GM10266 (cell line): Measurements from ENCODE around the gene PILRA.

Experiments
- DNase-seq: peaks from one replicate; pipeline ENCODE4 v3.0.0; 2012; ENCODE audit errors: extremely low spot score
- TF ChIP-seq, protein P1 (sequence below): IDR thresholded peaks from 2 replicates; pipeline ENCODE4 v1.5.1; 2012; ENCODE audit warnings: mild to moderate bottlenecking, low read depth; ENCODE audit not compliant: control insufficient read depth, insufficient read depth; ENCODE audit errors: missing control alignments

PILRA gene

DNA sequence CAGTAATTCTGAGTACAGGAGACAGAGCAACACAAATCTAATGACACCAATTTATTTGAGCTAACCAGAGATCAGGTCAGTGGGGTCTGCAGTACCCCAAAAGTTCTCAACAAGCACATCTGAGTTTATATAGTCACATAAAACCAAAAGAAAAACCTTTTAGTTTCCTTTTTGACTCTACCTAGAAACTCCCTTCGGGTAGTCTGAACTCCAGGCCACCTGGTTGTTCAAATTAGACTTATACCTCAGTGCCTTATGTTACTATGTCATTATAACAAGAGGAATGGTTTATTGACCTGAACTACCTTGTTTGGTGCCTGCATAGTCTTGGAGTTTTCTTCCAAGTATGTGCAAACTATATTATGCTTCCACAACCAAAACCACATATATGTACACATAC is 40.6 kb downstream of the PILRA start:
- TF ChIP-seq, protein P1, sequence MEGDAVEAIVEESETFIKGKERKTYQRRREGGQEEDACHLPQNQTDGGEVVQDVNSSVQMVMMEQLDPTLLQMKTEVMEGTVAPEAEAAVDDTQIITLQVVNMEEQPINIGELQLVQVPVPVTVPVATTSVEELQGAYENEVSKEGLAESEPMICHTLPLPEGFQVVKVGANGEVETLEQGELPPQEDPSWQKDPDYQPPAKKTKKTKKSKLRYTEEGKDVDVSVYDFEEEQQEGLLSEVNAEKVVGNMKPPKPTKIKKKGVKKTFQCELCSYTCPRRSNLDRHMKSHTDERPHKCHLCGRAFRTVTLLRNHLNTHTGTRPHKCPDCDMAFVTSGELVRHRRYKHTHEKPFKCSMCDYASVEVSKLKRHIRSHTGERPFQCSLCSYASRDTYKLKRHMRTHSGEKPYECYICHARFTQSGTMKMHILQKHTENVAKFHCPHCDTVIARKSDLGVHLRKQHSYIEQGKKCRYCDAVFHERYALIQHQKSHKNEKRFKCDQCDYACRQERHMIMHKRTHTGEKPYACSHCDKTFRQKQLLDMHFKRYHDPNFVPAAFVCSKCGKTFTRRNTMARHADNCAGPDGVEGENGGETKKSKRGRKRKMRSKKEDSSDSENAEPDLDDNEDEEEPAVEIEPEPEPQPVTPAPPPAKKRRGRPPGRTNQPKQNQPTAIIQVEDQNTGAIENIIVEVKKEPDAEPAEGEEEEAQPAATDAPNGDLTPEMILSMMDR: no peak
- no peak for DNase-seq

DNA sequence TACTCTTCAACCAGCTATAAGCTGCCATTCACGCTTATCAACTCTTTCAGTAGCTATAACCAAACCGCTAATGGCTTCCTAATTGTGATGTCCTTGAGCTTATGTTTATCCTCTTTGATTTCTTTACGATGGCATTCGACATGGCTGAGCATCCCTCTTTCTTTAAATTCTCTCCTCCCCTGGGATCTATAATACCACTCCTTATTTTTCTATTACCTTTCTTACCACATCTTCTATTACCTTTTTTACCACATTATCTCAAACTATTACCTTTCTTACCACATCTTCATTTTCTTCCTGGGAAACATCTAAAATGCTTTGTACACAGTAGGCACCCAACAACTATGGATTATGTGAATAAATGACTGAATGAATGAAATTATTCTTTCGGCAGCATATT is 42.2 kb downstream of the PILRA start:
- TF ChIP-seq, protein P1: no peak
- no peak for DNase-seq

DNA sequence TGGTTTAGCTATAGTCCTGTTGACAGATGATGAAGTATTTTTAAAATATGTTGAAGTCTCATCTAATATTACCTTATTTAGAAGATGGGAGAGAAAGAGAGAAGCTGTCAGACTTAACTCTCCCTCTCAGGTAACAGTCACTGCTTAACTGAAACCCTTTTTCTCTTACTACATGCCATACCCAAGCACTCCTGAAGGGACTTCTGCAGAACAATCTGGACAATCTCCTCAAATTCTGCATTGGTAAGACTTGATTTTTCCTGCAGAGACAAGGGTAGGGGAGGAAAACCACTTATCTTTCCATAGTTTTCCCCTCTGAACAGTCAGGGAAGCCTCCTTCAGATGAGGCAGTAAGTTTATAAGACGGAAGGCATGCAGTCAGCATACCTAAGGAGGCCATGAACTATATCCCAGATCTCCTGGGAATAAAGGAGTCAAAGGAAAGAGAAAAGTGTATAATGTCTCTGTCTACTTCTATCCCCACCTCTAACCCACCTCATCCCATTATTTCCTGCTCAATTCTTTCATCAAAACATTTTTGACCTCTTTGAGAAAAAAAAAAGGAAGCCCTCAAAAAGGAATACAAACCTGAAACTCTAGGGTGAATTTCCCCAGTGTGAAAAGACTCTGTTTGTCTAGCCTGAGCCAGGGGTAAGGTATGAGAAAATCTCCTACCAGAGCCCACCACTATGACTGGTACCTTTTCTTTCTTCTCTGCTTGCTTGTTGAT is 45.8 kb downstream of the PILRA start:
- TF ChIP-seq, protein P1: no peak
- DNase-seq: no peak

DNA sequence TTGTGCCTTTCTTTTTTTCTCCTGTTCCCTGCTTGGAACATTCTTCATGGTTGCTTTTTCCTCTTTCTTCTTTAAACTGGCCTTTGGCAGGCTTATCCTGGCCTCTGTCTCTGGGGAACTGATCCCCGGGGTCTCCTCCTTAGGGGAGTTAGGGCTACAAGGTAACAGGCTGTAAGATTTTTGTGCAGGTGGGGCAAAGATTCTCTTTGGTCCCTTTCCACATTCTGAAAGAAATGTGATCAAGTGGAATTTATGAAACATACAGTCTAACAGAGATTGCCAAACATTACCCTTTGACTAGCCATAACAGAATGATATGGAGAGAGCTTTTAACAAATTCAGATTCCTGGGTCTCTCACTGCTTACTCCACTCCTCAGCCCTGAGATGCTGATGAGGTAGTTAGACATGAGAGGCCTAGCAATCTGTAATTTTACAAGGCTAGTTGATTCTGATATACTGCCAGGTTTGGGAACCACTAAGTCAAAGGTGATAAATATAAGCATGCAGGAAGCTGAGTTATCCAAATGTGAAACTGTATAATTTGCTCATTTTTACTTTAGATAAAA is 46.5 kb downstream of the PILRA start:
- TF ChIP-seq, protein P1: no peak
- DNase-seq: no peak

DNA sequence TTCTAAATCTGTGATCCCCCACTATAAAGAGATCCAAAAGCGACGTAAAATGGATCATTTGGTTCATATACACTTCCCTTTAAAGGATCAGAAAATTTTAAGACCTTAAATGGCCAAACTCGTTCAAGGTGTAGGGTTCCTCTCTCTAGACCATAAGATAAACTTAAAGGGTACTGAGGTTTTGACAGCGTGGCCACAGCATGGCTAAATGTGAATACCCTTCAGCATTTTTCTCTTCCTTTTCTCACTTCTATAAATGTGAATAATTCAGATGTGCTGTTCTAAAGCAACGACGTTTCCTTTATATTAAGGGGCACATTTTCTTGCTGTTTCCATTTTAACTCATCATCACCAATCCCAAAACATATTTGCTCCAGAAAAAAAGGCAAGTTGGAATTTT is 50.0 kb downstream of the PILRA start:
- DNase-seq: no peak
- TF ChIP-seq, protein P1: no peak

DNA sequence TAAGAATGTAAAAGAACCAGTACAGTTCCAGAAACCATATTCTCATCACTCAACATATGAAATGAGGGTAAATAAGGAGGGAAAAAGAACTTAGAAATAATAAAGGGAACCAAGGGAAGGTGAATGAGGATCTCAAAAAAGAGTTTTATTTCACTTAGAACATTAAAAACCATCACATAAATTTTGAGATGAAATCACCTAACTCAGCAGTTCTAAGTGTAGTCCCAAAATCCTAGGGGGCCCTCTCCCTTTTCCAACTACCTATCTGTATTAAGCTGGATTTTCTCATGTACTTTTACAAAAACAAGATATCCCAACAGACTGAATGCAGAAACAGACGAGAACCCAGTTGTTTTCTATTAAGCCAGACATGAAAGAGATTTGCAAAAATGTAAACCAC is 52.1 kb downstream of the PILRA start:
- DNase-seq: no peak
- TF ChIP-seq, protein P1: no peak

DNA sequence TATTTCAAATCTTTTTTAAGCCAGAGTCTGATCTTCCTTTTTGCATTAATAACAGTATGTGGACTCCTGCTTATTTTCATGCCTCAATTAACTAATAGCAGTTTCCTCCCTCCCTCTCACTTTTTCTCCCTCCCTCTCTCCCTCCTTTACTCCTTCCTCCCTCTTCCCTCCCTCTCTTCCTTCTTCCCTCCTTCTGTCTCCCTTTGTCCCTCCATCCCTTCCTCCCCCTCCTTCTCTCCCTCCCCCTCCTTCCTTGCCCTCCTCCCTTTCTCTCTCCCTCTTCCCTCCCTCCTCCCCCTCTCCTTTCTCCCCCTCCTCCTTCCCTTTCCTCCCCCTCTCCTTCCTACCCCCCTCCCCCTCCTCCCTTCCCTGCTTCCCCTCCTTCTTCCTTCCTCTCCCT is 53.2 kb downstream of the PILRA start:
- no peak for DNase-seq
- TF ChIP-seq, protein P1: no peak
